HepG2 (cell line): ENCODE results near the gene STYX. TPM values are rescaled to one million over a fixed set of nuclear protein-coding genes. Genes with fewer than 3 reads are reported as not detected.

Experiments used
- CENPT ChIP-seq: sonication (generic); formaldehyde crosslinking; IDR thresholded peaks from 2 replicates; pipeline ENCODE4 v1.8.0; 2022; ENCODE audit warnings: low read depth, mild to moderate bottlenecking, moderate library complexity, missing genetic modification reagents
- HNRNPLL ChIP-seq: fragments of 200-400 bp; formaldehyde crosslinking; IDR thresholded peaks from 2 replicates; pipeline ENCODE4 v1.6.1; 2017; ENCODE audit warnings: mild to moderate bottlenecking, low read depth, low read length; ENCODE audit not compliant: poor library complexity, severe bottlenecking
- MAFF ChIP-seq: IDR thresholded peaks from 2 replicates; pipeline ENCODE4 v1.6.1; 2011; ENCODE audit warnings: low read depth, low read length, improper control_type of control experiment
- SIX4 ChIP-seq: sonication (generic); formaldehyde crosslinking; IDR thresholded peaks from 2 replicates; pipeline ENCODE4 v1.4.0; 2020; ENCODE audit warnings: missing genetic modification reagents
- TP53 ChIP-seq: sonication (generic); formaldehyde crosslinking; conservative IDR thresholded peaks from 2 replicates; pipeline ENCODE4 v1.4.0; 2020; ENCODE audit warnings: missing genetic modification reagents
- ZNF225 ChIP-seq: sonication (generic); formaldehyde crosslinking; IDR thresholded peaks from 2 replicates; pipeline ENCODE4 v1.4.0; 2020; ENCODE audit warnings: mild to moderate bottlenecking, missing genetic modification reagents
- ZNF264 ChIP-seq: sonication (generic); formaldehyde crosslinking; IDR thresholded peaks from 2 replicates; pipeline ENCODE4 v1.4.0; 2020; ENCODE audit warnings: missing genetic modification reagents
- ZNF335 ChIP-seq: sonication (generic); formaldehyde crosslinking; IDR thresholded peaks from 2 replicates; pipeline ENCODE4 v1.4.0; 2020; ENCODE audit warnings: missing genetic modification reagents
- ZNF343 ChIP-seq: sonication (generic); formaldehyde crosslinking; IDR thresholded peaks from 2 replicates; pipeline ENCODE4 v1.4.0; 2020; ENCODE audit warnings: mild to moderate bottlenecking, missing genetic modification reagents
- ZNF441 ChIP-seq: sonication (generic); formaldehyde crosslinking; IDR thresholded peaks from 2 replicates; pipeline ENCODE4 v1.7.0; 2021; ENCODE audit warnings: missing genetic modification reagents, borderline replicate concordance
- ZNF451 ChIP-seq: sonication (generic); formaldehyde crosslinking; IDR thresholded peaks from 2 replicates; pipeline ENCODE4 v1.5.0; 2020; ENCODE audit warnings: mild to moderate bottlenecking, missing genetic modification reagents
- ZNF747 ChIP-seq: sonication (generic); formaldehyde crosslinking; IDR thresholded peaks from 2 replicates; pipeline ENCODE4 v1.8.1; 2023; ENCODE audit warnings: missing genetic modification reagents, mild to moderate bottlenecking, borderline replicate concordance
- ZNF841 ChIP-seq: sonication (generic); formaldehyde crosslinking; IDR thresholded peaks from 2 replicates; pipeline ENCODE4 v1.8.1; 2023; ENCODE audit warnings: missing genetic modification reagents, borderline replicate concordance
- ZNF878 ChIP-seq: sonication (generic); formaldehyde crosslinking; IDR thresholded peaks from 2 replicates; pipeline ENCODE4 v1.8.1; 2023; ENCODE audit warnings: mild to moderate bottlenecking, missing genetic modification reagents, moderate library complexity
- ZNF883 ChIP-seq: sonication (generic); formaldehyde crosslinking; IDR thresholded peaks from 2 replicates; pipeline ENCODE4 v1.5.1; 2020; ENCODE audit warnings: mild to moderate bottlenecking, missing genetic modification reagents; ENCODE audit errors: not compliant biosample characterization
- polyA plus RNA-seq, 8 experiments: library from polyadenylated mRNA; depleted of rRNA in 3 of 8; stranded (reverse) in 7 of 8; unstranded in 1 of 8; fragments of >200 nt; fragmentation: Illumina TruSeq in 4 of 8; extraction: Trizol in 4 of 8; gene quantifications; 2 replicates each; pipeline versions ENCODE4 v1.2.1 to v1.2.3, GENCODE V29; 2011 to 2016; ENCODE audit warnings: low read depth in 4 of 8, missing spikeins in 1 of 8, mixed read lengths in 1 of 8; ENCODE audit not compliant: insufficient read depth in 1 of 8
- total RNA-seq, 5 experiments: library from RNA; depleted of rRNA; stranded (reverse); fragments of >200 nt; fragmentation: Illumina TruSeq; extraction: Trizol; gene quantifications; 2 replicates each; pipeline ENCODE4 v1.2.3, GENCODE V29; 2016; ENCODE audit warnings: low read depth in 1 of 5
- TF ChIP-seq, protein P1 (sequence below): fragments of 450-650 bp; IDR thresholded peaks from 2 replicates; pipeline ENCODE4 v1.6.1; 2017
- TF ChIP-seq, protein P2 (sequence below): sonication (generic); formaldehyde crosslinking; IDR thresholded peaks from 2 replicates; pipeline ENCODE4 v1.8.1; 2023; ENCODE audit warnings: mild to moderate bottlenecking, inconsistent platforms, moderate library complexity, missing genetic modification reagents, borderline replicate concordance
- TF ChIP-seq, protein P3 (sequence below): sonication (generic); formaldehyde crosslinking; conservative IDR thresholded peaks from 2 replicates; pipeline ENCODE4 v1.8.1; 2023; ENCODE audit warnings: missing genetic modification reagents
- TF ChIP-seq, protein P4 (sequence below): sonication (generic); formaldehyde crosslinking; IDR thresholded peaks from 2 replicates; pipeline ENCODE4 v1.4.0; 2020; ENCODE audit warnings: missing genetic modification reagents
- TF ChIP-seq, protein P5 (sequence below): IDR thresholded peaks from 2 replicates; pipeline ENCODE4 v1.6.1; 2016; ENCODE audit warnings: mild to moderate bottlenecking, missing biosample characterization, missing genetic modification reagents
- TF ChIP-seq, protein P6 (sequence below): sonication (generic); formaldehyde crosslinking; IDR thresholded peaks from 2 replicates; pipeline ENCODE4 v1.4.0; 2020; ENCODE audit warnings: missing genetic modification reagents; ENCODE audit errors: not compliant biosample characterization

STYX gene
- total and polyA plus RNA-seq, 2 of the 13 experiments (the other 11 are each of a cell fraction or from before 2014, with no cell fraction given): 6.6 to 10.9 TPM

DNA sequence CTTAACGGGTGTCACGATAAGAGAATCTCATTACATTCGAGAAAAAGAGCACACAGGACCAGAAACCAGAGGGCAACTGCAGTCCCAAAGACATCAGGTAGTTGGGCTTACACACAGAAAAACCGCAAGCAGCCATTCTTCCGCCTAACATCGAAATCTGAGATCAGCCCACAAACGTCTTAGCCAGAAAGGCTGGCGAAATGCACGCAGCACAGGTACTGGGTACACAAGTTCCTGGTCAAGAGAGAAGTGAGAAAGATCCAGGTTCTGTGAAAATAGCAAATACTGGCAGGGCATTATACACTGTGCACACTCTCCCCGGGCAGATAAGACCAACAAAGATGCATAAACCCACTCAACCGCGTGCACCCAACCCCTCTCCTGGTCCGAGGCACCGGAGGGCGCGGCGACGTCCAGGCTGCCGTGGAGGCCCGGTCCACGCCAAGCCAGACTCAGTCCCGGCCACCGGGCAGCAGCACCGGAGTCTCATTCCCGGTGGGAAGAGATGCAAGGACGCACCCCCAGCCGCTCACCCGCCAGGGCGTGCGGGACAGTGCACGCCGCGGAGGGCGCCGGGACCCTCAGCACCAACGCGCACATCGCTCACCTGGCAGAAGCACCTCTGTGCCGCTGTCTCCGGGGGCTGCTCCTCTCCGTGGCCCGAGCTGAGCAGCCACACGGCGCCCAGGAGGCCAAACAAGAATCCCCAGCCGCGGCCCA is 35.0 kb upstream of the STYX start (continued):
- TF ChIP-seq HNRNPLL (peak; percentile 45), MAFF (no peak), ZNF225 (no peak), CENPT (CRISPR knock-in tag) (no peak), ZNF841 (CRISPR knock-in tag) (0 out of 2 replicates have a peak, but pooled peaks have one; percentile 14), ZNF335 (CRISPR knock-in tag) (0 out of 2 replicates have a peak, but pooled peaks have one; percentile 40), ZNF747 (peak; percentile 19; the same call in 1 of the 2 replicates), TP53 (CRISPR knock-in tag) (no peak), ZNF451 (CRISPR knock-in tag) (0 out of 2 replicates have a peak, but pooled peaks have one; percentile 16), SIX4 (peak; percentile 8; the same call in 1 of the 2 replicates), ZNF878 (no peak), ZNF883 (CRISPR knock-in tag) (peak; percentile 79), ZNF264 (CRISPR knock-in tag) (0 out of 2 replicates have a peak, but pooled peaks have one; percentile 10), ZNF343 (CRISPR knock-in tag) (0 out of 2 replicates have a peak, but pooled peaks have one; percentile 70), ZNF441 (no peak)
- TF ChIP-seq, protein P1, sequence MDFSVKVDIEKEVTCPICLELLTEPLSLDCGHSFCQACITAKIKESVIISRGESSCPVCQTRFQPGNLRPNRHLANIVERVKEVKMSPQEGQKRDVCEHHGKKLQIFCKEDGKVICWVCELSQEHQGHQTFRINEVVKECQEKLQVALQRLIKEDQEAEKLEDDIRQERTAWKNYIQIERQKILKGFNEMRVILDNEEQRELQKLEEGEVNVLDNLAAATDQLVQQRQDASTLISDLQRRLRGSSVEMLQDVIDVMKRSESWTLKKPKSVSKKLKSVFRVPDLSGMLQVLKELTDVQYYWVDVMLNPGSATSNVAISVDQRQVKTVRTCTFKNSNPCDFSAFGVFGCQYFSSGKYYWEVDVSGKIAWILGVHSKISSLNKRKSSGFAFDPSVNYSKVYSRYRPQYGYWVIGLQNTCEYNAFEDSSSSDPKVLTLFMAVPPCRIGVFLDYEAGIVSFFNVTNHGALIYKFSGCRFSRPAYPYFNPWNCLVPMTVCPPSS: no peak
- TF ChIP-seq, protein P2, sequence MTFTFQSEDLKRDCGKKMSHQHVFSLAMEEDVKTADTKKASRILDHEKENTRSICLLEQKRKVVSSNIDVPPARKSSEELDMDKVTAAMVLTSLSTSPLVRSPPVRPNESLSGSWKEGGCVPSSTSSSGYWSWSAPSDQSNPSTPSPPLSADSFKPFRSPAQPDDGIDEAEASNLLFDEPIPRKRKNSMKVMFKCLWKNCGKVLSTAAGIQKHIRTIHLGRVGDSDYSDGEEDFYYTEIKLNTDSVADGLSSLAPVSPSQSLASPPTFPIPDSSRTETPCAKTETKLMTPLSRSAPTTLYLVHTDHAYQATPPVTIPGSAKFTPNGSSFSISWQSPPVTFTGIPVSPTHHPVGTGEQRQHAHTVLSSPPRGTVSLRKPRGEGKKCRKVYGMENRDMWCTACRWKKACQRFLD: peak; percentile 30; the same call in 1 of the 2 replicates
- TF ChIP-seq, protein P3, sequence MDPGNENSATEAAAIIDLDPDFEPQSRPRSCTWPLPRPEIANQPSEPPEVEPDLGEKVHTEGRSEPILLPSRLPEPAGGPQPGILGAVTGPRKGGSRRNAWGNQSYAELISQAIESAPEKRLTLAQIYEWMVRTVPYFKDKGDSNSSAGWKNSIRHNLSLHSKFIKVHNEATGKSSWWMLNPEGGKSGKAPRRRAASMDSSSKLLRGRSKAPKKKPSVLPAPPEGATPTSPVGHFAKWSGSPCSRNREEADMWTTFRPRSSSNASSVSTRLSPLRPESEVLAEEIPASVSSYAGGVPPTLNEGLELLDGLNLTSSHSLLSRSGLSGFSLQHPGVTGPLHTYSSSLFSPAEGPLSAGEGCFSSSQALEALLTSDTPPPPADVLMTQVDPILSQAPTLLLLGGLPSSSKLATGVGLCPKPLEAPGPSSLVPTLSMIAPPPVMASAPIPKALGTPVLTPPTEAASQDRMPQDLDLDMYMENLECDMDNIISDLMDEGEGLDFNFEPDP (CRISPR knock-in tag): 0 out of 2 replicates have a peak, but pooled peaks have one; percentile 90
- TF ChIP-seq, protein P4, sequence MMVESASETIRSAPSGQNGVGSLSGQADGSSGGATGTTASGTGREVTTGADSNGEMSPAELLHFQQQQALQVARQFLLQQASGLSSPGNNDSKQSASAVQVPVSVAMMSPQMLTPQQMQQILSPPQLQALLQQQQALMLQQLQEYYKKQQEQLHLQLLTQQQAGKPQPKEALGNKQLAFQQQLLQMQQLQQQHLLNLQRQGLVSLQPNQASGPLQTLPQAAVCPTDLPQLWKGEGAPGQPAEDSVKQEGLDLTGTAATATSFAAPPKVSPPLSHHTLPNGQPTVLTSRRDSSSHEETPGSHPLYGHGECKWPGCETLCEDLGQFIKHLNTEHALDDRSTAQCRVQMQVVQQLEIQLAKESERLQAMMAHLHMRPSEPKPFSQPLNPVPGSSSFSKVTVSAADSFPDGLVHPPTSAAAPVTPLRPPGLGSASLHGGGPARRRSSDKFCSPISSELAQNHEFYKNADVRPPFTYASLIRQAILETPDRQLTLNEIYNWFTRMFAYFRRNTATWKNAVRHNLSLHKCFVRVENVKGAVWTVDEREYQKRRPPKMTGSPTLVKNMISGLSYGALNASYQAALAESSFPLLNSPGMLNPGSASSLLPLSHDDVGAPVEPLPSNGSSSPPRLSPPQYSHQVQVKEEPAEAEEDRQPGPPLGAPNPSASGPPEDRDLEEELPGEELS (CRISPR knock-in tag): no peak
- TF ChIP-seq, protein P5, sequence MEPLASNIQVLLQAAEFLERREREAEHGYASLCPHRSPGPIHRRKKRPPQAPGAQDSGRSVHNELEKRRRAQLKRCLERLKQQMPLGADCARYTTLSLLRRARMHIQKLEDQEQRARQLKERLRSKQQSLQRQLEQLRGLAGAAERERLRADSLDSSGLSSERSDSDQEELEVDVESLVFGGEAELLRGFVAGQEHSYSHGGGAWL (CRISPR knock-in tag): 0 out of 2 replicates have a peak, but pooled peaks have one; percentile 66
- TF ChIP-seq, protein P6, sequence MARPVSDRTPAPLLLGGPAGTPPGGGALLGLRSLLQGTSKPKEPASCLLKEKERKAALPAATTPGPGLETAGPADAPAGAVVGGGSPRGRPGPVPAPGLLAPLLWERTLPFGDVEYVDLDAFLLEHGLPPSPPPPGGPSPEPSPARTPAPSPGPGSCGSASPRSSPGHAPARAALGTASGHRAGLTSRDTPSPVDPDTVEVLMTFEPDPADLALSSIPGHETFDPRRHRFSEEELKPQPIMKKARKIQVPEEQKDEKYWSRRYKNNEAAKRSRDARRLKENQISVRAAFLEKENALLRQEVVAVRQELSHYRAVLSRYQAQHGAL (CRISPR knock-in tag): peak; percentile 49
